Stimulated activated CD4-positive, alpha-beta T cell treated with anti-CD3 and anti-CD28 coated beads, Interleukin-12 subunit alpha, Interleukin-12 subunit beta, amount 100 ng/mL, for 48 hours (primary cell): ENCODE data around the gene PCDHGA8.
"Not testable (repeated sequence)": the region's sequence is repeated elsewhere in the genome, so short reads cannot be mapped to it uniquely, and the experiment has no call there.

Source experiments
- DNase-seq, 3 donors: peaks; one replicate each; pipeline ENCODE4 v3.0.0-alpha.2; 2020; ENCODE audit warnings: low read depth in 2 of 3, low spot score in 1 of 3

Gene PCDHGA8

GRCh38 chr5:141431286-141431685 is 38.9 kb downstream of the PCDHGA8 start:
- no peak for DNase-seq

- DNase-seq = not testable (repeated sequence)
These were observed 39.9 kb downstream of the PCDHGA8 start for GRCh38 chr5:141432308-141432707.

- not testable (repeated sequence) for DNase-seq
These were observed 40.3 kb downstream of the PCDHGA8 start for GRCh38 chr5:141432726-141433125.

- no peak for DNase-seq
These were observed 41.6 kb downstream of the PCDHGA8 start for GRCh38 chr5:141434006-141434405.

GRCh38 chr5:141437221-141437620 is 44.8 kb downstream of the PCDHGA8 start:
- no peak for DNase-seq

GRCh38 chr5:141439411-141440141 is 47.1 kb downstream of the PCDHGA8 start:
- DNase-seq = no peak

GRCh38 chr5:141440341-141440740 is 47.9 kb downstream of the PCDHGA8 start:
- DNase-seq = no peak

- no peak for DNase-seq
These were observed 49.2 kb downstream of the PCDHGA8 start for GRCh38 chr5:141441571-141442170.
